Bronchial epithelial cell (primary cell): ENCODE data around the gene FER. TPM values are rescaled to one million over a fixed set of nuclear protein-coding genes. Genes with fewer than 3 reads are reported as not detected.

Source experiments
- DNase-seq: peaks from one replicate; pipeline ENCODE4 v3.0.0-alpha.2; 2010; ENCODE audit warnings: low read depth
- FAIRE-seq: peaks from 2 replicates; lab custom pipeline; 2011; peaks lifted over from hg19 to GRCh38; lab: Jason Lieb, UNC
- H3K27me3 ChIP-seq: 2 replicates; pipeline ENCODE4 v1.5.1; 2011; ENCODE audit warnings: low read length; ENCODE audit not compliant: control insufficient read depth, insufficient read depth
- H3K36me3 ChIP-seq: 2 replicates; pipeline ENCODE4 v1.5.1; 2011; ENCODE audit warnings: low read length; ENCODE audit not compliant: control insufficient read depth, insufficient read depth
- H3K4me3 ChIP-seq: 2 replicates; pipeline ENCODE4 v1.5.1; 2011; ENCODE audit warnings: mild to moderate bottlenecking, low read depth, low read length, control low read depth
- CTCF ChIP-seq: IDR thresholded peaks from 2 replicates; pipeline ENCODE4 v1.5.1; 2011; ENCODE audit warnings: mild to moderate bottlenecking, moderate library complexity, low read length, control low read depth, inconsistent platforms; ENCODE audit not compliant: insufficient read depth, severe bottlenecking
- total RNA-seq: library from RNA; depleted of rRNA; stranded (reverse); fragments of >200 nt; gene quantifications from 2 replicates; pipeline ENCODE4 v1.2.1, GENCODE V29; 2014

Gene FER
- total RNA-seq, 1 donor from 2014 or later, result 23.7 TPM

- H3K4me3 ChIP-seq, result no peak overlapping the region
- FAIRE-seq, result no peak
Measured at GRCh38 chr5:109173036-109173794, 425.5 kb downstream of the FER start.

GRCh38 chr5:109177227-109177626 is 429.5 kb downstream of the FER start:
- Histone ChIP-seq H3K4me3 (no peak overlapping the region), H3K36me3 (no peaks in the 10 kb centered on the region), H3K27me3 (no peaks in the 10 kb centered on the region)
- no peak for TF ChIP-seq CTCF
- DNase-seq, result no peak
- no peak for FAIRE-seq

More at GRCh38 chr5:109173036-109173794, 425.5 kb downstream of the FER start:
- no peak for TF ChIP-seq CTCF
- DNase-seq, result peak; percentile 18
- H3K36me3 ChIP-seq, result no peaks in the 10 kb centered on the region
- no peaks in the 10 kb centered on the region for H3K27me3 ChIP-seq

- Histone ChIP-seq H3K4me3 (no peak overlapping the region), H3K36me3 (no peaks in the 10 kb centered on the region), H3K27me3 (no peaks in the 10 kb centered on the region)
- no peak for TF ChIP-seq CTCF
- FAIRE-seq, result no peak
- no peak for DNase-seq
Measured at GRCh38 chr5:109177782-109178181, 430.1 kb downstream of the FER start.

GRCh38 chr5:109180668-109181067 is 433.0 kb downstream of the FER start:
- FAIRE-seq (no peak), DNase-seq (no peak)
- no peaks in the 10 kb centered on the region for H3K36me3 ChIP-seq
- no peaks in the 10 kb centered on the region for H3K27me3 ChIP-seq
- TF ChIP-seq CTCF, result no peak
- H3K4me3 ChIP-seq, result no peak overlapping the region

- Histone ChIP-seq H3K27me3 (no peaks in the 10 kb centered on the region), H3K4me3 (no peak overlapping the region), H3K36me3 (no peaks in the 10 kb centered on the region)
- peak; percentile 10 for DNase-seq
- TF ChIP-seq CTCF, result no peak
- no peak for FAIRE-seq
Measured at GRCh38 chr5:109186759-109187158, 439.1 kb downstream of the FER start.
